ENCODE results near the gene TTC28. TPM values are rescaled to one million over a fixed set of nuclear protein-coding genes. Genes with fewer than 3 reads are reported as not detected.

The TTC28 gene
- total and polyA plus RNA-seq, 12 donors: 3.4 to 75.6 (median 28.6) TPM

DNA sequence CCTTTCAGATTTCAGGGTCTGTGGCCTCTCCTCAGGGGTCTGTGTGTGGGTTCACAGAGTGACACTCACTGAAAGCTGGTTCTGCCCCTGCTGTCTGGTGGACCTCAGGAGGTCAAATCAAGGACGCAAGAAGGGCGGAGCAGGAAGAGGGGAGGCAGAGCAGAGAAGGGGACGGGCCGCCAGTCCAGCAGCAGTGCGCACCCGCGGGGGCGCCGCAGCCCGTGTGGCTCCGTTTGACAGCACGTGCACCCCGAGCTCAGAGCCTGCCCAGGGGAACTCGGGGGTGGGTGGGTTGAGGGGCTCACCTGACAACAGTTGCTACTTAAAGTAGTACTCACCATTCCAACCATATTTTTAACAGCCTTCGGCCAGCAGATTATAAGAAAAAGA is 689.2 kb downstream of the TTC28 start:
- no peak for TF ChIP-seq POLR2A (IDR thresholded peaks at IDR 0.05)
- TF ChIP-seq, protein P1, sequence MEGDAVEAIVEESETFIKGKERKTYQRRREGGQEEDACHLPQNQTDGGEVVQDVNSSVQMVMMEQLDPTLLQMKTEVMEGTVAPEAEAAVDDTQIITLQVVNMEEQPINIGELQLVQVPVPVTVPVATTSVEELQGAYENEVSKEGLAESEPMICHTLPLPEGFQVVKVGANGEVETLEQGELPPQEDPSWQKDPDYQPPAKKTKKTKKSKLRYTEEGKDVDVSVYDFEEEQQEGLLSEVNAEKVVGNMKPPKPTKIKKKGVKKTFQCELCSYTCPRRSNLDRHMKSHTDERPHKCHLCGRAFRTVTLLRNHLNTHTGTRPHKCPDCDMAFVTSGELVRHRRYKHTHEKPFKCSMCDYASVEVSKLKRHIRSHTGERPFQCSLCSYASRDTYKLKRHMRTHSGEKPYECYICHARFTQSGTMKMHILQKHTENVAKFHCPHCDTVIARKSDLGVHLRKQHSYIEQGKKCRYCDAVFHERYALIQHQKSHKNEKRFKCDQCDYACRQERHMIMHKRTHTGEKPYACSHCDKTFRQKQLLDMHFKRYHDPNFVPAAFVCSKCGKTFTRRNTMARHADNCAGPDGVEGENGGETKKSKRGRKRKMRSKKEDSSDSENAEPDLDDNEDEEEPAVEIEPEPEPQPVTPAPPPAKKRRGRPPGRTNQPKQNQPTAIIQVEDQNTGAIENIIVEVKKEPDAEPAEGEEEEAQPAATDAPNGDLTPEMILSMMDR (IDR thresholded peaks at IDR 0.05): no peak
- Histone ChIP-seq H3K27me3 (no peaks in the 10 kb centered on the region), H3K4me1 (replicated peaks in 1 of 2) (no peaks in the 10 kb centered on the region), H3K36me3 (replicated peaks in 1 of 2) (peaks cover 0 to 11% of the 10 kb centered on the region in 2 donors), H3K9me3 (replicated peaks in 1 of 3) (no peaks in the 10 kb centered on the region), H3K4me3 (no peak overlapping the region), H3K27ac (peak overlapping the region in 2 of 5 donors; percentile 30 to 75)
- intact Hi-C loops (cut with DNase I): no loop called here
- DNase-seq: peak in 3 of 7 donors; percentile 11 to 43 (median 14)
- WGBS, 4 donors: 72 to 89% (median 80%) methylated on average over 15 of the region's 15 CpGs

DNA sequence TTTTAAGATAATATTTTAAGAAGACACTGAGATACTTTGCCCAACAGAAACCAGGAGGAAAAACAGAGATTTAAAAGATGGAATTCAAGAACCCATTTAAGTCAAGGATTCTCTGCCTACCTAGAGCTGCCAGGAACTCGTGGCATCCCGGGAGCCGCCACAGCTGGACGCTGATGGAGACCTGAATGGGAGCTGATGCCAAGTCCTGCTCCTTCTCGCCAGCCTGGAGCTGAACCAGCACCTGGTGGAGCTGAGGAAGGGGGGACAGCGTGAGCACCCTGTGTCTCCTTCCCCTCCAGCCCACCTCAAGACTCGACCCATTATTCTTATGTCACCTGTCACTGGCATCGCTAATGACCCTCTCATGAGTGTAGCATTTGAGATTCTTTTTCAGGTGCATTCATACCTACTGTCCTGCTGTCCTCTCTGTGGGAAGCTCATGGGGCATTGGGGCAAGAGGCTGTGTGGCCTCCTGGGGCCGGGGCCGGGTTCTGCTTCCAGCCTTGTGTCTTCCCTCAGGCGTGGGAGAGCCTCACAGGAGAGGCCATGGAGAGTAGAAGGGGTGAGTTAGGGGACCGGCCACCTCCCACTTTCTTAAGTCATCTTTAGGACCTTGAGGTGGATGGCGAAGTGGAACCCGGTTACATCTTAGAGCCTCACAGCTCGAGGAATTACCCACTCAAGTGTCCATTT is 689.7 kb downstream of the TTC28 start:
- TF ChIP-seq, protein P1 (IDR thresholded peaks at IDR 0.05): no peak
- TF ChIP-seq POLR2A (IDR thresholded peaks at IDR 0.05): no peak
- no peaks in the 10 kb centered on the region for H3K4me1 ChIP-seq (replicated peaks in 1 of 2)
- WGBS, 4 donors: 94 to 96% (median 95%) methylated on average over 13 to 15 of the region's 15 CpGs
- H3K36me3 ChIP-seq (replicated peaks in 1 of 2): peaks cover 0 to 14% of the 10 kb centered on the region in 2 donors
- no peaks in the 10 kb centered on the region for H3K9me3 ChIP-seq (replicated peaks in 1 of 3)
- peak overlapping the region in 1 of 5 donors; percentile 75 for H3K27ac ChIP-seq
- DNase-seq: peak in 2 of 7 donors; percentile 9 to 31
- H3K27me3 ChIP-seq: no peaks in the 10 kb centered on the region
- intact Hi-C loops (cut with DNase I): no loop called here
- H3K4me3 ChIP-seq: no peak overlapping the region

DNA sequence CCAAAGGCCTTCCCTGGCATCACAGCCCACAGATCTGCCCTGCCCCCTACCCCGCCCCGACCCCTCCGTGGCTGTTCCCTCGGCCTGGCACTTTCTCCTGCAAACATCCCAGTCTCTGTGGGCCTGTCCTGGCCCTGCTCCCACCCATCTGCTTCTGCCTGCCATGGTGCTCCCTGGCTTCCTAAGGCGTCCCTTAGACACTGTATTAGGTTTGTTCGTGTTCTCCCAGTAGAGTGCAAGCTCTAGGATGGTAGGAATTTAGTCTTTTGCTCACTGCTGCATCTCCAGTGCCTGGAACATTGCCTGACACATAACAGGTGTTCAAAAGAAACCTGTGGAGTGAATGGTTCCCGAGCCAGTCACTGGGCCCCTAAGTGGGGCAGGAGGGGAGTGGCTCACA is 690.9 kb downstream of the TTC28 start:
- Histone ChIP-seq H3K27ac (no peak overlapping the region), H3K4me1 (replicated peaks in 1 of 2) (no peaks in the 10 kb centered on the region), H3K9me3 (replicated peaks in 1 of 3) (no peaks in the 10 kb centered on the region), H3K36me3 (replicated peaks in 1 of 2) (peaks cover 0 to 19% of the 10 kb centered on the region in 2 donors), H3K27me3 (no peaks in the 10 kb centered on the region), H3K4me3 (no peak overlapping the region)
- 86 to 97% (median 90%) methylated on average over 7 of the region's 7 CpGs for WGBS, 4 donors
- intact Hi-C loops (cut with DNase I): no loop called here
- no peak for TF ChIP-seq POLR2A (IDR thresholded peaks at IDR 0.05)
- TF ChIP-seq, protein P1 (IDR thresholded peaks at IDR 0.05): no peak
- DNase-seq: peak in 2 of 7 donors; percentile 5 to 30

DNA sequence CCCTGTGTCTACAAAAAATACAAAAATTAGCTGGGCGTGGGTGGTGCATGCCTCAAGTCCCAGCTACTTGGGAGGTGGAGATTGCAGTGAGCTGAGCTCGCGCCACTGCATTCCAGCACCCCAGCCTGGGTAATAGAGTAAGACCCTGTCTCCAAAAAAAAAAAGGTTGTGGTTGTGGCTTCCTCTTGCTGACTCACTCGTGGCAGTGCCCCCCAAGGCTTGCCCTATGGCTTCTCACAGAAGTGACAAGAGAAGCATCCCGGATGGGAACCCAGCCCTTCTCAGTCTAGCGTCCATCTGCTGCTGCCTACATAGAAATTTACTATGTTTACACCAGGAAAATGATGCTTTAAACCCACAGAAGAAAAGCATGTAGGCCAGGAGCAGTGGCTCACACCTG is 692.1 kb downstream of the TTC28 start:
- H3K36me3 ChIP-seq (replicated peaks in 1 of 2): peaks cover 0 to 27% of the 10 kb centered on the region in 2 donors
- H3K27ac ChIP-seq: no peak overlapping the region
- no peak for TF ChIP-seq POLR2A (IDR thresholded peaks at IDR 0.05)
- TF ChIP-seq, protein P1 (IDR thresholded peaks at IDR 0.05): no peak
- 67 to 76% (median 72%) methylated on average over 6 of the region's 6 CpGs for WGBS, 4 donors
- no peaks in the 10 kb centered on the region for H3K27me3 ChIP-seq
- no peaks in the 10 kb centered on the region for H3K9me3 ChIP-seq (replicated peaks in 1 of 3)
- intact Hi-C loops (cut with DNase I): no loop called here
- H3K4me3 ChIP-seq: no peak overlapping the region
- H3K4me1 ChIP-seq (replicated peaks in 1 of 2): no peaks in the 10 kb centered on the region
- DNase-seq: peak in 2 of 7 donors; percentile 6 to 39
